OCI-LY1 (cell line): Measurements from ENCODE around the gene ACTC1.

Experiments used
- H2AFZ ChIP-seq: fragments of 200-600 bp; sonication (generic), shearing (Covaris generic); 2 replicates; pipeline ENCODE4 v1.6.0; 2014; ENCODE audit warnings: antibody characterized with exemption, mild to moderate bottlenecking, low read length
- H3F3A ChIP-seq: fragments of 200-600 bp; sonication (generic), shearing (Covaris generic); 2 replicates; pipeline ENCODE4 v1.6.0; 2014; ENCODE audit warnings: mild to moderate bottlenecking, antibody characterized with exemption, low read length, moderate library complexity; ENCODE audit not compliant: insufficient read depth
- H3K27ac ChIP-seq: fragments of 200-600 bp; sonication (generic); 2 replicates; pipeline ENCODE4 v1.5.1; 2014; ENCODE audit warnings: low read length, mixed run types, mild to moderate bottlenecking, low read depth; ENCODE audit not compliant: poor library complexity, severe bottlenecking
- H3K27me3 ChIP-seq: fragments of 200-600 bp; sonication (generic); 2 replicates; pipeline ENCODE4 v1.6.0; 2014; ENCODE audit warnings: antibody characterized with exemption, mild to moderate bottlenecking, low read length, moderate library complexity; ENCODE audit not compliant: insufficient read depth
- H3K36me3 ChIP-seq: fragments of 200-600 bp; sonication (generic); 2 replicates; pipeline ENCODE4 v1.6.1; 2014; ENCODE audit warnings: mild to moderate bottlenecking, antibody characterized with exemption, low read length, moderate library complexity, mixed read lengths; ENCODE audit not compliant: insufficient read depth
- H3K4me1 ChIP-seq: fragments of 200-600 bp; sonication (generic); 2 replicates; pipeline ENCODE4 v1.5.1; 2014; ENCODE audit warnings: mild to moderate bottlenecking, low read length, moderate library complexity; ENCODE audit not compliant: insufficient read depth, severe bottlenecking
- H3K4me2 ChIP-seq: fragments of 200-600 bp; sonication (generic), shearing (Covaris generic); 2 replicates; pipeline ENCODE4 v1.6.1; 2014; ENCODE audit warnings: low read length
- H3K4me3 ChIP-seq: fragments of 200-600 bp; sonication (generic); 2 replicates; pipeline ENCODE4 v1.5.1; 2014; ENCODE audit warnings: low read length, low read depth, mild to moderate bottlenecking, mixed read lengths; ENCODE audit not compliant: poor library complexity, severe bottlenecking
- H3K79me2 ChIP-seq: fragments of 200-600 bp; shearing (Covaris generic); 2 replicates; pipeline ENCODE4 v1.6.1; 2016; ENCODE audit warnings: mixed run types, low read length, mixed read lengths; ENCODE audit not compliant: insufficient read depth
- H3K9ac ChIP-seq: fragments of 200-600 bp; sonication (generic), shearing (Covaris generic); 2 replicates; pipeline ENCODE4 v1.6.1; 2014; ENCODE audit warnings: mild to moderate bottlenecking, low read length, mixed read lengths
- H3K9me2 ChIP-seq: fragments of 200-600 bp; sonication (generic), shearing (Covaris generic); 2 replicates; pipeline ENCODE4 v1.6.1; 2014; ENCODE audit warnings: low read depth, mild to moderate bottlenecking, low read length, mixed read lengths
- H3K9me3 ChIP-seq: fragments of 200-600 bp; shearing (Covaris generic); 2 replicates; pipeline ENCODE4 v1.6.1; 2014; ENCODE audit warnings: low read length, mixed read lengths
- H4K20me1 ChIP-seq: fragments of 200-600 bp; sonication (generic), shearing (Covaris generic); 2 replicates; pipeline ENCODE4 v1.6.0; 2016; ENCODE audit warnings: mild to moderate bottlenecking, low read length; ENCODE audit not compliant: insufficient read depth
- EZH2 ChIP-seq: fragments of 200-600 bp; sonication (generic), shearing (Covaris generic); IDR thresholded peaks from 2 replicates; pipeline ENCODE4 v1.8.0; 2017; ENCODE audit warnings: borderline replicate concordance, mixed run types, mild to moderate bottlenecking, antibody characterized with exemption, low read length, moderate library complexity, mixed read lengths
- TF ChIP-seq, protein P1 (sequence below): fragments of 200-600 bp; sonication (generic), shearing (Covaris generic); IDR thresholded peaks from 2 replicates; pipeline ENCODE4 v1.5.1; 2017; ENCODE audit warnings: mild to moderate bottlenecking, antibody characterized with exemption, low read length, moderate library complexity, mixed read lengths

The ACTC1 gene

DNA sequence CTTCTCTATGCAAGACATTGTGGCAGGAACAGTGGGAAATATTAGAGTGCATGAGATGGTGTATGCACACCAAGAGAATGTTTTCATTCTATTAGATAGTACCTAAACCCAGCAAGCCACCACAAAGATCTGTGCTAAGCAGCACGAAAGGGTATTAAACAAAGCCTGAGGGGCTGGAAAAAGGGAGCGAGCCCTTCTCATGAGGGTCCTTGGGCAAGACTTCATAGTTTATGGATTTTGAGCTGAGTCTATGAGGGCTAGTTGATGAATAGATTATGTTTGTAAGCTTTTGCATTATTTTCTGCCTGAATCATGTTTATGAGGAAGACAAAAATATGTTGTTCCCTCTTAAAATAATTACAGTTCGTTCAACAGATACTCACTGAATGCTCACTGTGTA lies 9.4 kb upstream of the ACTC1 start:
- Histone ChIP-seq H3K36me3 (no peaks in the 10 kb centered on the region), H3K4me2 (no peak overlapping the region), H3K27me3 (0 out of 2 replicates have a peak, but pooled peaks cover 3% of the 10 kb centered on the region), H3K9me3 (no peaks in the 10 kb centered on the region), H3K27ac (no peak overlapping the region), H2AFZ (no peak overlapping the region), H4K20me1 (no peaks in the 10 kb centered on the region), H3F3A (no peaks in the 10 kb centered on the region), H3K4me1 (no peaks in the 10 kb centered on the region), H3K9ac (no peak overlapping the region), H3K79me2 (no peaks in the 10 kb centered on the region), H3K4me3 (no peak overlapping the region), H3K9me2 (no peaks in the 10 kb centered on the region)
- TF ChIP-seq, protein P1, sequence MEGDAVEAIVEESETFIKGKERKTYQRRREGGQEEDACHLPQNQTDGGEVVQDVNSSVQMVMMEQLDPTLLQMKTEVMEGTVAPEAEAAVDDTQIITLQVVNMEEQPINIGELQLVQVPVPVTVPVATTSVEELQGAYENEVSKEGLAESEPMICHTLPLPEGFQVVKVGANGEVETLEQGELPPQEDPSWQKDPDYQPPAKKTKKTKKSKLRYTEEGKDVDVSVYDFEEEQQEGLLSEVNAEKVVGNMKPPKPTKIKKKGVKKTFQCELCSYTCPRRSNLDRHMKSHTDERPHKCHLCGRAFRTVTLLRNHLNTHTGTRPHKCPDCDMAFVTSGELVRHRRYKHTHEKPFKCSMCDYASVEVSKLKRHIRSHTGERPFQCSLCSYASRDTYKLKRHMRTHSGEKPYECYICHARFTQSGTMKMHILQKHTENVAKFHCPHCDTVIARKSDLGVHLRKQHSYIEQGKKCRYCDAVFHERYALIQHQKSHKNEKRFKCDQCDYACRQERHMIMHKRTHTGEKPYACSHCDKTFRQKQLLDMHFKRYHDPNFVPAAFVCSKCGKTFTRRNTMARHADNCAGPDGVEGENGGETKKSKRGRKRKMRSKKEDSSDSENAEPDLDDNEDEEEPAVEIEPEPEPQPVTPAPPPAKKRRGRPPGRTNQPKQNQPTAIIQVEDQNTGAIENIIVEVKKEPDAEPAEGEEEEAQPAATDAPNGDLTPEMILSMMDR: no peak
- TF ChIP-seq EZH2: no peak

DNA sequence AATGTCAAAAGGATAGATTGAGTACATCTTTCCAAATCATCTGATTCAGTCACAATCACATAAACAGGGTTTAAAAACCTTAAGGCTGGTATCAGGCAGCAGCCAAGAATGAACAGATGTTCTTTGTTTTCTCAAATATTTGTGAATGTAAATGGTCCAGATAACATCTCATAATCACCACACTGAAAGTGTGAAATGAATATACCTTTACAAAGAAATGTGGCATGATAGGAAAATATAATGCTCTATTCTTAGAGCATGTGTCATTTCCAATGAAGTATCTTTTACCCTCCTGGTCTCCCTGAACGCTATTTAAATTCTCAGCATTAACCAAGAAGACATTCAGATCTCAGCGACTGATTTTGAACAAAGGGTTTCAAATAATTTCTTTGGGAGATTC lies 8.8 kb upstream of the ACTC1 start:
- Histone ChIP-seq H3K4me1 (no peaks in the 10 kb centered on the region), H3K9me2 (no peaks in the 10 kb centered on the region), H3K4me3 (no peak overlapping the region), H3K4me2 (no peak overlapping the region), H3K27ac (no peak overlapping the region), H2AFZ (no peak overlapping the region), H3K27me3 (0 out of 2 replicates have a peak, but pooled peaks cover 4% of the 10 kb centered on the region), H3K79me2 (no peaks in the 10 kb centered on the region), H3K9ac (no peak overlapping the region), H4K20me1 (no peaks in the 10 kb centered on the region), H3F3A (no peaks in the 10 kb centered on the region), H3K9me3 (no peaks in the 10 kb centered on the region), H3K36me3 (no peaks in the 10 kb centered on the region)
- TF ChIP-seq, protein P1: no peak
- no peak for TF ChIP-seq EZH2

DNA sequence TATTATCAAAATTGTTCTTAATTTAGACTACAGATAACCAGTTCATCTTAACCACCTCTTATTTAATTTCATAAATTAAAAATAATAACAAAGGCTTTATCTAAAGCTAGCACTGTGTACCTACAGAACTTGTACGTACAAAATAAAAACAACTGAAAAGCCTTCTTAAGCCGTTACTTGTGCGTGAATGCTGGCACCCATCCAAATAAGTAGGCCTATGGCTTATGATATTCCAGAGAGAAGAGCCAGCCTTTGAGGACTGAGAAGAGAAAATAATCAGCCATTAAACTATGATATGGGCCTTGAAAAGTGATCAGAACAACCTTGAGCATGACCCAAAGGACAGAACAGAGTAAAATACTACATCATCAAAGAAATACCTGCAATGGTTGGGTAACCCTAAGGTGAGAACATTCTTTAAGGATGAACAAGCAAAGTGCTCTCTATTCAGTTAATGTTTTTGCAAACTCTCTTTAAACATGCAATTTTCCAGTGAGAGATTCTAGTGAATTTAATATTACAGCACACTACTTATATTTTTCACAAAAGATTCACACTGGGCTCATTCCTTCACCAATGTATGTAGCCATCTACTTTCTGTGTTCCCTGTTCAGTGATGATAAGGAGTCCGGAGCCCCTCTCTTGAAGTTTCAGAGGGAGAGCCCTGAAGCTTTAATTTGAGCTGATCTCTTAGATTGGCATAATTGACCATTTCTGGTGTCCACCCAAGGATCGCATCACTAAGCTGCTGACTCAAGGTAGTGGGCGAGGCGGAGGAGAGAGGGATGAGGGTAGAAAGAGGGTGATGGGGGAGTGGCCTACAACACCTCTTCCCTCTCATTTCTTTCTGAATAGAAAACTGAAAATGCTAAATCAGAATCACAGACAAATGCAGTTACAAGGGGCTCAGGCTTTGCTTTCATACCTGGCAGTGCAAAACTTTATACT lies 7.7 kb upstream of the ACTC1 start:
- H3K4me3 ChIP-seq: no peak overlapping the region
- no peaks in the 10 kb centered on the region for H3K4me1 ChIP-seq
- H3K9me3 ChIP-seq: no peaks in the 10 kb centered on the region
- H3K9me2 ChIP-seq: no peaks in the 10 kb centered on the region
- no peak overlapping the region for H3K4me2 ChIP-seq
- 0 out of 2 replicates have a peak, but pooled peaks cover 4% of the 10 kb centered on the region for H3K27me3 ChIP-seq
- no peak overlapping the region for H3K27ac ChIP-seq
- no peaks in the 10 kb centered on the region for H3F3A ChIP-seq
- TF ChIP-seq, protein P1: no peak
- no peak for TF ChIP-seq EZH2
- no peaks in the 10 kb centered on the region for H4K20me1 ChIP-seq
- no peaks in the 10 kb centered on the region for H3K36me3 ChIP-seq
- no peak overlapping the region for H3K9ac ChIP-seq
- no peak overlapping the region for H2AFZ ChIP-seq
- no peaks in the 10 kb centered on the region for H3K79me2 ChIP-seq
